HG02623 (cell line): ENCODE measurements around the gene SMAP2.

Experiments
- ATAC-seq: cut with Tn5 transposase; IDR thresholded peaks from one replicate; pipeline ENCODE4 v1.9.1; 2021; ENCODE audit warnings: moderate library complexity; ENCODE audit not compliant: unreplicated experiment

Gene SMAP2

GRCh38 chr1:40416709-40417108, 43.2 kb downstream of the SMAP2 start:
- no peak for ATAC-seq

- ATAC-seq, result no peak
These were observed 48.2 kb downstream of the SMAP2 start for GRCh38 chr1:40421431-40422384.

- no peak for ATAC-seq
These were observed 49.2 kb downstream of the SMAP2 start for GRCh38 chr1:40422630-40423263.

- no peak for ATAC-seq
These were observed 49.7 kb downstream of the SMAP2 start for GRCh38 chr1:40423264-40423642.

- ATAC-seq, result no peak
These were observed 50.6 kb downstream of the SMAP2 start for GRCh38 chr1:40423951-40424618.

GRCh38 chr1:40425198-40425597, 51.7 kb downstream of the SMAP2 start:
- ATAC-seq, result no peak

GRCh38 chr1:40431385-40431784, 57.9 kb downstream of the SMAP2 start:
- ATAC-seq, result no peak

GRCh38 chr1:40432644-40433390, 59.3 kb downstream of the SMAP2 start:
- no peak for ATAC-seq

- ATAC-seq, result no peak
These were observed 61.9 kb downstream of the SMAP2 start for GRCh38 chr1:40435471-40435870.

GRCh38 chr1:40435876-40436275, 62.3 kb downstream of the SMAP2 start:
- ATAC-seq, result no peak

- no peak for ATAC-seq
These were observed 65.0 kb downstream of the SMAP2 start for GRCh38 chr1:40438391-40439015.

GRCh38 chr1:40439247-40439646, 65.7 kb downstream of the SMAP2 start:
- no peak for ATAC-seq

- ATAC-seq, result peak; percentile 78
These were observed 76.4 kb downstream of the SMAP2 start, which contains the start of gene ZFP69B for GRCh38 chr1:40449684-40450494. TSS of gene ZFP69B (plus strand) at chr1:40450476. CDS start at chr1:40450962, 486 bp downstream.

GRCh38 chr1:40450495-40451237, 77.1 kb downstream of the SMAP2 start:
- ATAC-seq, result peak; percentile 38

- ATAC-seq, result no peak
These were observed 77.7 kb downstream of the SMAP2 start for GRCh38 chr1:40451238-40451585.

GRCh38 chr1:40454873-40455272, 81.3 kb downstream of the SMAP2 start:
- no peak for ATAC-seq

- ATAC-seq, result no peak
These were observed 89.5 kb downstream of the SMAP2 start for GRCh38 chr1:40462956-40463590.

- ATAC-seq, result no peak
These were observed 95.8 kb downstream of the SMAP2 start for GRCh38 chr1:40469327-40469726.
